HEK293 (cell line): ENCODE measurements around the gene IL17RC.

Source experiments
- FEZF1 ChIP-seq: fragments of 450-650 bp; formaldehyde crosslinking; IDR thresholded peaks from 2 replicates; pipeline ENCODE4 v1.5.1; 2016; ENCODE audit warnings: missing biosample characterization, missing genetic modification characterization
- KLF16 ChIP-seq: fragments of 450-650 bp; formaldehyde crosslinking; IDR thresholded peaks from 2 replicates; pipeline ENCODE4 v1.5.1; 2017; ENCODE audit warnings: missing biosample characterization, missing genetic modification characterization
- KLF7 ChIP-seq: fragments of 450-650 bp; formaldehyde crosslinking; IDR thresholded peaks from 2 replicates; pipeline ENCODE4 v1.5.1; 2016; ENCODE audit warnings: missing biosample characterization, missing genetic modification characterization, borderline replicate concordance
- OSR2 ChIP-seq: fragments of 450-650 bp; formaldehyde crosslinking; IDR thresholded peaks from 2 replicates; pipeline ENCODE4 v1.5.1; 2016; ENCODE audit warnings: missing biosample characterization, missing genetic modification characterization
- SP2 ChIP-seq: fragments of 450-650 bp; formaldehyde crosslinking; IDR thresholded peaks from 2 replicates; pipeline ENCODE4 v1.5.1; 2016; ENCODE audit warnings: missing biosample characterization, missing genetic modification characterization
- ZBTB21 ChIP-seq: fragments of 450-650 bp; formaldehyde crosslinking; IDR thresholded peaks from 2 replicates; pipeline ENCODE4 v1.5.1; 2017; ENCODE audit warnings: missing biosample characterization, missing genetic modification characterization
- ZBTB48 ChIP-seq: fragments of 450-650 bp; formaldehyde crosslinking; IDR thresholded peaks from 2 replicates; pipeline ENCODE4 v1.5.1; 2016; ENCODE audit warnings: missing biosample characterization, missing genetic modification characterization
- ZBTB8A ChIP-seq: fragments of 450-650 bp; formaldehyde crosslinking; IDR thresholded peaks from 2 replicates; pipeline ENCODE4 v1.5.1; 2016; ENCODE audit warnings: missing biosample characterization, missing genetic modification characterization
- ZFP41 ChIP-seq: fragments of 450-650 bp; formaldehyde crosslinking; IDR thresholded peaks from 2 replicates; pipeline ENCODE4 v1.5.1; 2016; ENCODE audit warnings: missing biosample characterization, missing genetic modification characterization, borderline replicate concordance
- ZNF112 ChIP-seq: fragments of 450-650 bp; formaldehyde crosslinking; IDR thresholded peaks from 2 replicates; pipeline ENCODE4 v1.5.0; 2017; ENCODE audit warnings: missing biosample characterization, missing genetic modification characterization
- ZNF114 ChIP-seq: fragments of 450-650 bp; formaldehyde crosslinking; IDR thresholded peaks from 2 replicates; pipeline ENCODE4 v1.5.0; 2017; ENCODE audit warnings: missing biosample characterization, missing genetic modification characterization
- ZNF133 ChIP-seq: fragments of 450-650 bp; formaldehyde crosslinking; IDR thresholded peaks from 2 replicates; pipeline ENCODE4 v1.5.1; 2016; ENCODE audit warnings: missing biosample characterization, missing genetic modification characterization
- ZNF138 ChIP-seq: fragments of 450-650 bp; formaldehyde crosslinking; IDR thresholded peaks from 2 replicates; pipeline ENCODE4 v1.5.1; 2016; ENCODE audit warnings: missing biosample characterization, missing genetic modification characterization, borderline replicate concordance
- ZNF2 ChIP-seq: fragments of 450-650 bp; formaldehyde crosslinking; IDR thresholded peaks from 2 replicates; pipeline ENCODE4 v1.5.1; 2016; ENCODE audit warnings: missing biosample characterization, missing genetic modification characterization
- ZNF211 ChIP-seq: fragments of 450-650 bp; formaldehyde crosslinking; IDR thresholded peaks from 2 replicates; pipeline ENCODE4 v1.5.1; 2016; ENCODE audit warnings: low read depth, missing biosample characterization, missing genetic modification characterization
- ZNF423 ChIP-seq: fragments of 450-650 bp; formaldehyde crosslinking; IDR thresholded peaks from 2 replicates; pipeline ENCODE4 v1.5.1; 2016; ENCODE audit warnings: missing biosample characterization, missing genetic modification characterization
- ZNF549 ChIP-seq: fragments of 450-650 bp; IDR thresholded peaks from 2 replicates; pipeline ENCODE4 v1.5.1; 2018; ENCODE audit warnings: missing biosample characterization, missing genetic modification characterization, mild to moderate bottlenecking, inconsistent platforms, moderate library complexity
- ZNF558 ChIP-seq: fragments of 450-650 bp; formaldehyde crosslinking; IDR thresholded peaks from 2 replicates; pipeline ENCODE4 v1.5.1; 2016; ENCODE audit warnings: missing biosample characterization, missing genetic modification characterization
- ZNF571 ChIP-seq: fragments of 450-650 bp; formaldehyde crosslinking; IDR thresholded peaks from 2 replicates; pipeline ENCODE4 v1.5.0; 2017; ENCODE audit warnings: missing biosample characterization, missing genetic modification characterization
- ZNF626 ChIP-seq: fragments of 450-650 bp; sonication (Bioruptor Pico); formaldehyde crosslinking; IDR thresholded peaks from 2 replicates; pipeline ENCODE4 v1.5.1; 2018; ENCODE audit warnings: missing biosample characterization, missing genetic modification characterization, inconsistent platforms
- ZNF658 ChIP-seq: fragments of 450-650 bp; formaldehyde crosslinking; IDR thresholded peaks from 2 replicates; pipeline ENCODE4; 2016; ENCODE audit warnings: missing biosample characterization, missing genetic modification characterization
- ZSCAN30 ChIP-seq: fragments of 450-650 bp; IDR thresholded peaks from 2 replicates; pipeline ENCODE4 v1.5.1; 2018; ENCODE audit warnings: missing biosample characterization, mild to moderate bottlenecking, missing genetic modification characterization, moderate library complexity
- TF ChIP-seq, protein P1 (sequence below): sonication (generic); formaldehyde crosslinking; IDR thresholded peaks from 2 replicates; pipeline ENCODE4 v1.8.1; 2022; ENCODE audit warnings: mild to moderate bottlenecking, moderate library complexity, missing genetic modification reagents
- TF ChIP-seq, protein P2 (sequence below): fragments of 450-650 bp; formaldehyde crosslinking; IDR thresholded peaks from 2 replicates; pipeline ENCODE4 v1.5.1; 2016; ENCODE audit warnings: missing biosample characterization, missing genetic modification characterization
- TF ChIP-seq, protein P3 (sequence below): fragments of 450-650 bp; formaldehyde crosslinking; IDR thresholded peaks from 2 replicates; pipeline ENCODE4 v1.5.1; 2016; ENCODE audit warnings: missing biosample characterization, missing genetic modification characterization
- TF ChIP-seq, protein P4 (sequence below): fragments of 450-650 bp; formaldehyde crosslinking; IDR thresholded peaks from 2 replicates; pipeline ENCODE4 v1.5.1; 2016; ENCODE audit warnings: missing biosample characterization, missing genetic modification characterization
- TF ChIP-seq, protein P5 (sequence below): fragments of 450-650 bp; formaldehyde crosslinking; IDR thresholded peaks from 2 replicates; pipeline ENCODE4 v1.5.1; 2016; ENCODE audit warnings: missing biosample characterization, missing genetic modification characterization
- TF ChIP-seq, protein P6 (sequence below): fragments of 450-650 bp; formaldehyde crosslinking; IDR thresholded peaks from 2 replicates; pipeline ENCODE4 v1.5.0; 2017; ENCODE audit warnings: missing biosample characterization, missing genetic modification characterization, borderline replicate concordance

The IL17RC gene

DNA sequence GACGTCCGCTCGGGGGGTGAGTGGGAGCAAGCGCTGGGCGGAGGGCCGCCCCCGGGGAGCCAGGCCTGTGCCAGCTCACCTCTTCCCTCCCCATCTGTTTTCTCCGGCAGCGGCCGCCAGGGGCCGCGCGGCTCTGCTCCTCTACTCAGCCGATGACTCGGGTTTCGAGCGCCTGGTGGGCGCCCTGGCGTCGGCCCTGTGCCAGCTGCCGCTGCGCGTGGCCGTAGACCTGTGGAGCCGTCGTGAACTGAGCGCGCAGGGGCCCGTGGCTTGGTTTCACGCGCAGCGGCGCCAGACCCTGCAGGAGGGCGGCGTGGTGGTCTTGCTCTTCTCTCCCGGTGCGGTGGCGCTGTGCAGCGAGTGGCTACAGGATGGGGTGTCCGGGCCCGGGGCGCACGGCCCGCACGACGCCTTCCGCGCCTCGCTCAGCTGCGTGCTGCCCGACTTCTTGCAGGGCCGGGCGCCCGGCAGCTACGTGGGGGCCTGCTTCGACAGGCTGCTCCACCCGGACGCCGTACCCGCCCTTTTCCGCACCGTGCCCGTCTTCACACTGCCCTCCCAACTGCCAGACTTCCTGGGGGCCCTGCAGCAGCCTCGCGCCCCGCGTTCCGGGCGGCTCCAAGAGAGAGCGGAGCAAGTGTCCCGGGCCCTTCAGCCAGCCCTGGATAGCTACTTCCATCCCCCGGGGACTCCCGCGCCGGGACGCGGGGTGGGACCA, 16.1 kb downstream of the IL17RC start (continued):
- TF ChIP-seq, protein P1, sequence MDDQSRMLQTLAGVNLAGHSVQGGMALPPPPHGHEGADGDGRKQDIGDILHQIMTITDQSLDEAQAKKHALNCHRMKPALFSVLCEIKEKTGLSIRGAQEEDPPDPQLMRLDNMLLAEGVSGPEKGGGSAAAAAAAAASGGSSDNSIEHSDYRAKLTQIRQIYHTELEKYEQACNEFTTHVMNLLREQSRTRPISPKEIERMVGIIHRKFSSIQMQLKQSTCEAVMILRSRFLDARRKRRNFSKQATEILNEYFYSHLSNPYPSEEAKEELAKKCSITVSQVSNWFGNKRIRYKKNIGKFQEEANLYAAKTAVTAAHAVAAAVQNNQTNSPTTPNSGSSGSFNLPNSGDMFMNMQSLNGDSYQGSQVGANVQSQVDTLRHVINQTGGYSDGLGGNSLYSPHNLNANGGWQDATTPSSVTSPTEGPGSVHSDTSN (CRISPR knock-in tag), result no peak
- TF ChIP-seq ZNF658 (tag by site-specific recombination), result no peak
- TF ChIP-seq, protein P2, sequence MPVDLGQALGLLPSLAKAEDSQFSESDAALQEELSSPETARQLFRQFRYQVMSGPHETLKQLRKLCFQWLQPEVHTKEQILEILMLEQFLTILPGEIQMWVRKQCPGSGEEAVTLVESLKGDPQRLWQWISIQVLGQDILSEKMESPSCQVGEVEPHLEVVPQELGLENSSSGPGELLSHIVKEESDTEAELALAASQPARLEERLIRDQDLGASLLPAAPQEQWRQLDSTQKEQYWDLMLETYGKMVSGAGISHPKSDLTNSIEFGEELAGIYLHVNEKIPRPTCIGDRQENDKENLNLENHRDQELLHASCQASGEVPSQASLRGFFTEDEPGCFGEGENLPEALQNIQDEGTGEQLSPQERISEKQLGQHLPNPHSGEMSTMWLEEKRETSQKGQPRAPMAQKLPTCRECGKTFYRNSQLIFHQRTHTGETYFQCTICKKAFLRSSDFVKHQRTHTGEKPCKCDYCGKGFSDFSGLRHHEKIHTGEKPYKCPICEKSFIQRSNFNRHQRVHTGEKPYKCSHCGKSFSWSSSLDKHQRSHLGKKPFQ, result peak; percentile 64
- TF ChIP-seq ZBTB8A (tag by site-specific recombination), result peak; percentile 98
- TF ChIP-seq ZNF423 (tag by site-specific recombination), result peak; percentile 72
- TF ChIP-seq ZNF114, result no peak
- no peak for TF ChIP-seq ZNF626 (tag by site-specific recombination)
- 0 out of 2 replicates have a peak, but pooled peaks have one; percentile 7 for TF ChIP-seq OSR2 (tag by site-specific recombination)
- TF ChIP-seq, protein P3, sequence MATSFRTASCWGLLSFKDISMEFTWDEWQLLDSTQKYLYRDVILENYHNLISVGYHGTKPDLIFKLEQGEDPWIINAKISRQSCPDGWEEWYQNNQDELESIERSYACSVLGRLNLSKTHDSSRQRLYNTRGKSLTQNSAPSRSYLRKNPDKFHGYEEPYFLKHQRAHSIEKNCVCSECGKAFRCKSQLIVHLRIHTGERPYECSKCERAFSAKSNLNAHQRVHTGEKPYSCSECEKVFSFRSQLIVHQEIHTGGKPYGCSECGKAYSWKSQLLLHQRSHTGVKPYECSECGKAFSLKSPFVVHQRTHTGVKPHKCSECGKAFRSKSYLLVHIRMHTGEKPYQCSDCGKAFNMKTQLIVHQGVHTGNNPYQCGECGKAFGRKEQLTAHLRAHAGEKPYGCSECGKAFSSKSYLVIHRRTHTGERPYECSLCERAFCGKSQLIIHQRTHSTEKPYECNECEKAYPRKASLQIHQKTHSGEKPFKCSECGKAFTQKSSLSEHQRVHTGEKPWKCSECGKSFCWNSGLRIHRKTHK (tag by site-specific recombination), result no peak
- TF ChIP-seq, protein P4, sequence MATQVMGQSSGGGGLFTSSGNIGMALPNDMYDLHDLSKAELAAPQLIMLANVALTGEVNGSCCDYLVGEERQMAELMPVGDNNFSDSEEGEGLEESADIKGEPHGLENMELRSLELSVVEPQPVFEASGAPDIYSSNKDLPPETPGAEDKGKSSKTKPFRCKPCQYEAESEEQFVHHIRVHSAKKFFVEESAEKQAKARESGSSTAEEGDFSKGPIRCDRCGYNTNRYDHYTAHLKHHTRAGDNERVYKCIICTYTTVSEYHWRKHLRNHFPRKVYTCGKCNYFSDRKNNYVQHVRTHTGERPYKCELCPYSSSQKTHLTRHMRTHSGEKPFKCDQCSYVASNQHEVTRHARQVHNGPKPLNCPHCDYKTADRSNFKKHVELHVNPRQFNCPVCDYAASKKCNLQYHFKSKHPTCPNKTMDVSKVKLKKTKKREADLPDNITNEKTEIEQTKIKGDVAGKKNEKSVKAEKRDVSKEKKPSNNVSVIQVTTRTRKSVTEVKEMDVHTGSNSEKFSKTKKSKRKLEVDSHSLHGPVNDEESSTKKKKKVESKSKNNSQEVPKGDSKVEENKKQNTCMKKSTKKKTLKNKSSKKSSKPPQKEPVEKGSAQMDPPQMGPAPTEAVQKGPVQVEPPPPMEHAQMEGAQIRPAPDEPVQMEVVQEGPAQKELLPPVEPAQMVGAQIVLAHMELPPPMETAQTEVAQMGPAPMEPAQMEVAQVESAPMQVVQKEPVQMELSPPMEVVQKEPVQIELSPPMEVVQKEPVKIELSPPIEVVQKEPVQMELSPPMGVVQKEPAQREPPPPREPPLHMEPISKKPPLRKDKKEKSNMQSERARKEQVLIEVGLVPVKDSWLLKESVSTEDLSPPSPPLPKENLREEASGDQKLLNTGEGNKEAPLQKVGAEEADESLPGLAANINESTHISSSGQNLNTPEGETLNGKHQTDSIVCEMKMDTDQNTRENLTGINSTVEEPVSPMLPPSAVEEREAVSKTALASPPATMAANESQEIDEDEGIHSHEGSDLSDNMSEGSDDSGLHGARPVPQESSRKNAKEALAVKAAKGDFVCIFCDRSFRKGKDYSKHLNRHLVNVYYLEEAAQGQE, result peak; percentile 33; the same call in 1 of the 2 replicates
- TF ChIP-seq, protein P5, sequence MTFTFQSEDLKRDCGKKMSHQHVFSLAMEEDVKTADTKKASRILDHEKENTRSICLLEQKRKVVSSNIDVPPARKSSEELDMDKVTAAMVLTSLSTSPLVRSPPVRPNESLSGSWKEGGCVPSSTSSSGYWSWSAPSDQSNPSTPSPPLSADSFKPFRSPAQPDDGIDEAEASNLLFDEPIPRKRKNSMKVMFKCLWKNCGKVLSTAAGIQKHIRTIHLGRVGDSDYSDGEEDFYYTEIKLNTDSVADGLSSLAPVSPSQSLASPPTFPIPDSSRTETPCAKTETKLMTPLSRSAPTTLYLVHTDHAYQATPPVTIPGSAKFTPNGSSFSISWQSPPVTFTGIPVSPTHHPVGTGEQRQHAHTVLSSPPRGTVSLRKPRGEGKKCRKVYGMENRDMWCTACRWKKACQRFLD, result no peak
- no peak for TF ChIP-seq ZNF558 (tag by site-specific recombination)
- no peak for TF ChIP-seq ZNF211 (tag by site-specific recombination)
- no peak for TF ChIP-seq ZNF138 (tag by site-specific recombination)
- peak; percentile 54 for TF ChIP-seq ZNF133 (tag by site-specific recombination)
- peak; percentile 51 for TF ChIP-seq KLF16 (tag by site-specific recombination)
- no peak for TF ChIP-seq FEZF1 (tag by site-specific recombination)
- peak; percentile 71 for TF ChIP-seq ZSCAN30
- TF ChIP-seq ZFP41 (tag by site-specific recombination), result no peak
- TF ChIP-seq SP2 (tag by site-specific recombination), result no peak
- peak; percentile 96 for TF ChIP-seq ZNF2 (tag by site-specific recombination)
- peak; percentile 66; the same call in 1 of the 2 replicates for TF ChIP-seq ZBTB48
- TF ChIP-seq ZNF571 (tag by site-specific recombination), result no peak
- TF ChIP-seq ZBTB21 (tag by site-specific recombination), result peak; percentile 43; the same call in 1 of the 2 replicates
- peak; percentile 88 for TF ChIP-seq ZNF549 (tag by site-specific recombination)
- TF ChIP-seq KLF7, result no peak; the same call in 1 of the 2 replicates
- TF ChIP-seq, protein P6, sequence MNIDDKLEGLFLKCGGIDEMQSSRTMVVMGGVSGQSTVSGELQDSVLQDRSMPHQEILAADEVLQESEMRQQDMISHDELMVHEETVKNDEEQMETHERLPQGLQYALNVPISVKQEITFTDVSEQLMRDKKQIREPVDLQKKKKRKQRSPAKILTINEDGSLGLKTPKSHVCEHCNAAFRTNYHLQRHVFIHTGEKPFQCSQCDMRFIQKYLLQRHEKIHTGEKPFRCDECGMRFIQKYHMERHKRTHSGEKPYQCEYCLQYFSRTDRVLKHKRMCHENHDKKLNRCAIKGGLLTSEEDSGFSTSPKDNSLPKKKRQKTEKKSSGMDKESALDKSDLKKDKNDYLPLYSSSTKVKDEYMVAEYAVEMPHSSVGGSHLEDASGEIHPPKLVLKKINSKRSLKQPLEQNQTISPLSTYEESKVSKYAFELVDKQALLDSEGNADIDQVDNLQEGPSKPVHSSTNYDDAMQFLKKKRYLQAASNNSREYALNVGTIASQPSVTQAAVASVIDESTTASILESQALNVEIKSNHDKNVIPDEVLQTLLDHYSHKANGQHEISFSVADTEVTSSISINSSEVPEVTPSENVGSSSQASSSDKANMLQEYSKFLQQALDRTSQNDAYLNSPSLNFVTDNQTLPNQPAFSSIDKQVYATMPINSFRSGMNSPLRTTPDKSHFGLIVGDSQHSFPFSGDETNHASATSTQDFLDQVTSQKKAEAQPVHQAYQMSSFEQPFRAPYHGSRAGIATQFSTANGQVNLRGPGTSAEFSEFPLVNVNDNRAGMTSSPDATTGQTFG (tag by site-specific recombination), result no peak
- TF ChIP-seq ZNF112, result no peak
